Spinal cord (tissue), 4 donors: ENCODE data around the gene HSP90AB1. TPM values are rescaled to one million over a fixed set of nuclear protein-coding genes. Genes with fewer than 3 reads are reported as not detected.

Experiments used
- polyA plus RNA-seq, 2 donors: library from polyadenylated mRNA; unstranded; fragments of 120-200 nt; gene quantifications; one replicate each; pipeline ENCODE4 v1.2.1, GENCODE V29; 2013; ENCODE audit not compliant: insufficient read length in 2 of 2
- small RNA-seq: library from RNA; depleted of rRNA; stranded (forward); fragments of <200 nt; gene quantifications from one replicate; pipeline ENCODE3, GENCODE V24; 2014; ENCODE audit warnings: low replicate concordance
- total RNA-seq, 2 donors: library from RNA; depleted of rRNA in 1 of 2; stranded (reverse); fragments of 120-200 nt in 1 of 2; fragments of >200 nt in 1 of 2; gene quantifications; one replicate each; pipeline versions ENCODE4 v1.2.3 to v1.2.4, GENCODE V29; 2013 to 2014

The HSP90AB1 gene
- total and polyA plus RNA-seq, 4 donors: 484 to 875 (median 828) TPM

Small RNAs within 50 kb of the gene (small RNA-seq; reads per million reads assigned to genes)
- gene RN7SL811P: not detected

Other genes with a start within 250 kb of the HSP90AB1 start
- gene MRPL14, start 119.6 kb upstream of the HSP90AB1 start, total RNA-seq: 10 to 100 TPM; 32.1 to 53.1 TPM
- 10 to 100 TPM; 34.6 to 38.3 TPM for gene MRPL14, start 119.6 kb upstream of the HSP90AB1 start, polyA plus RNA-seq
- gene TMEM63B, start 119.5 kb upstream of the HSP90AB1 start, total RNA-seq: 10 to 100 TPM; 29.2 to 41.6 TPM
- 100 to 1,000 TPM in 1 of 2 donors, 10 to 100 TPM in 1; 92.3 to 104 TPM for gene TMEM63B, start 119.5 kb upstream of the HSP90AB1 start, polyA plus RNA-seq
- under 1 TPM; 0.17 to 0.20 TPM for gene CAPN11, start 88.3 kb upstream of the HSP90AB1 start, total RNA-seq
- gene CAPN11, start 88.3 kb upstream of the HSP90AB1 start, polyA plus RNA-seq: under 1 TPM in 1 of 2 donors, not detected in 1; 0.17 TPM
- gene MYMX, start 30.2 kb upstream of the HSP90AB1 start, total RNA-seq: under 1 TPM in 1 of 2 donors, not detected in 1; 0.22 TPM
- gene MYMX, start 30.2 kb upstream of the HSP90AB1 start, polyA plus RNA-seq: not detected
- 10 to 100 TPM; 16.1 to 17.5 TPM for gene SLC29A1, start 23.5 kb upstream of the HSP90AB1 start, total RNA-seq
- 10 to 100 TPM; 37.0 to 51.8 TPM for gene SLC29A1, start 23.5 kb upstream of the HSP90AB1 start, polyA plus RNA-seq
- gene SLC35B2, start 10.4 kb downstream of the HSP90AB1 start, total RNA-seq: 10 to 100 TPM; 39.3 to 53.7 TPM
- gene SLC35B2, start 10.4 kb downstream of the HSP90AB1 start, polyA plus RNA-seq: 10 to 100 TPM; 63.2 to 63.7 TPM
- 10 to 100 TPM in 1 of 2 donors, 1 to 10 TPM in 1; 3.5 to 10.9 TPM for gene NFKBIE, start 18.4 kb downstream of the HSP90AB1 start, total RNA-seq
- 10 to 100 TPM; 15.0 to 15.8 TPM for gene NFKBIE, start 18.4 kb downstream of the HSP90AB1 start, polyA plus RNA-seq
- 10 to 100 TPM in 1 of 2 donors, 1 to 10 TPM in 1; 9.3 to 18.0 TPM for gene TMEM151B, start 23.3 kb downstream of the HSP90AB1 start, total RNA-seq
- gene TMEM151B, start 23.3 kb downstream of the HSP90AB1 start, polyA plus RNA-seq: 10 to 100 TPM; 51.1 to 53.1 TPM
- gene AARS2, start 66.2 kb downstream of the HSP90AB1 start, total RNA-seq: 10 to 100 TPM; 11.5 to 18.3 TPM
- 10 to 100 TPM; 13.0 to 17.2 TPM for gene AARS2, start 66.2 kb downstream of the HSP90AB1 start, polyA plus RNA-seq
- under 1 TPM; 0.30 to 0.88 TPM for gene SPATS1, start 95.5 kb downstream of the HSP90AB1 start, total RNA-seq
- under 1 TPM; 0.51 to 0.57 TPM for gene SPATS1, start 95.5 kb downstream of the HSP90AB1 start, polyA plus RNA-seq
- 10 to 100 TPM; 28.0 to 31.8 TPM for gene CDC5L, start 140.6 kb downstream of the HSP90AB1 start, total RNA-seq
- gene CDC5L, start 140.6 kb downstream of the HSP90AB1 start, polyA plus RNA-seq: 10 to 100 TPM; 22.2 to 29.3 TPM